PC-3 (cell line): Measurements from ENCODE around the gene WIPF1. TPM values are rescaled to one million over a fixed set of nuclear protein-coding genes. Genes with fewer than 3 reads are reported as not detected.

ENCODE experiments used
- ATAC-seq: fragments of 200-7000 bp; cut with Tn5 transposase; 2 replicates; pipeline ENCODE4 v1.9.1; 2020; ENCODE audit warnings: mild to moderate bottlenecking, moderate library complexity
- BruUV-seq: library from RNA; stranded (reverse); fragments of 400-500 nt; replicated peaks from 2 replicates; lab custom pipeline; 2021; lab: Mats Ljungman, UMichigan
- CTCF ChIA-PET: fragments of 300-600 bp; sonication (Branson Sonifier 250); formaldehyde crosslinking; loops from one replicate; lab custom pipeline; 2022; ENCODE audit warnings: antibody characterized with exemption; lab: Charles Lee
- POLR2A ChIA-PET: fragments of 300-600 bp; sonication (Branson Sonifier 250); formaldehyde crosslinking; loops from one replicate; lab custom pipeline; 2022; ENCODE audit warnings: antibody characterized with exemption; ENCODE audit not compliant: unreplicated experiment; lab: Charles Lee
- DNase-seq: peaks from one replicate; pipeline ENCODE4 v3.0.0-alpha.2; 2015
- H2AFZ ChIP-seq: fragments of 300-600 bp; sonication (generic); 2 replicates; pipeline ENCODE4 v1.6.0; 2016; ENCODE audit warnings: antibody characterized with exemption, low read length
- H3F3A ChIP-seq: fragments of 300-600 bp; sonication (generic); one replicate; pipeline ENCODE4 v1.6.0; 2017; ENCODE audit warnings: antibody characterized with exemption, low read length, control low read depth, mild to moderate bottlenecking; ENCODE audit not compliant: unreplicated experiment
- H3K27ac ChIP-seq: fragments of 300-600 bp; sonication (generic); 2 replicates; pipeline ENCODE4 v1.5.1; 2016; ENCODE audit warnings: mild to moderate bottlenecking, low read length
- H3K27me3 ChIP-seq: fragments of 300-600 bp; sonication (generic); 2 replicates; pipeline ENCODE4 v1.6.1; 2016; ENCODE audit warnings: low read length, mixed read lengths
- H3K36me3 ChIP-seq: fragments of 300-600 bp; sonication (generic); 2 replicates; pipeline ENCODE4 v1.6.1; 2016; ENCODE audit warnings: low read depth, mixed run types, low read length, mixed read lengths
- H3K4me1 ChIP-seq: fragments of 300-600 bp; sonication (generic); 2 replicates; pipeline ENCODE4 v1.5.1; 2016; ENCODE audit warnings: low read length; ENCODE audit not compliant: insufficient read depth
- H3K4me2 ChIP-seq: fragments of 300-600 bp; sonication (generic); 2 replicates; pipeline ENCODE4 v1.6.0; 2016; ENCODE audit warnings: low read length
- H3K4me3 ChIP-seq: fragments of 300-600 bp; sonication (generic); 2 replicates; pipeline ENCODE4 v1.5.1; 2016; ENCODE audit warnings: mild to moderate bottlenecking, low read length, mixed read lengths
- H3K79me2 ChIP-seq: fragments of 300-600 bp; sonication (generic); 2 replicates; pipeline ENCODE4 v1.6.1; 2017; ENCODE audit warnings: low read length, mixed read lengths
- H3K9ac ChIP-seq: fragments of 300-600 bp; sonication (generic); 2 replicates; pipeline ENCODE4 v1.6.0; 2016; ENCODE audit warnings: mild to moderate bottlenecking, low read length
- H3K9me2 ChIP-seq: fragments of 300-600 bp; sonication (generic); replicated peaks from 2 replicates; pipeline ENCODE4 v1.6.1; 2016; ENCODE audit warnings: mixed run types, low read length, mixed read lengths
- H3K9me3 ChIP-seq: fragments of 300-600 bp; sonication (generic); 2 replicates; pipeline ENCODE4 v1.6.1; 2016; ENCODE audit warnings: low read length, mixed read lengths
- H4K20me1 ChIP-seq: fragments of 300-600 bp; sonication (generic); 2 replicates; pipeline ENCODE4 v1.6.1; 2016; ENCODE audit warnings: low read length, mixed read lengths
- EZH2 ChIP-seq: fragments of 300-600 bp; sonication (generic); IDR thresholded peaks from one replicate; pipeline ENCODE4 v1.6.1; 2017; ENCODE audit warnings: antibody characterized with exemption, mild to moderate bottlenecking, low read length; ENCODE audit not compliant: unreplicated experiment
- EZH2phosphoT487 ChIP-seq: fragments of 300-600 bp; sonication (generic); IDR thresholded peaks from 2 replicates; pipeline ENCODE4 v1.6.1; 2018; ENCODE audit warnings: mild to moderate bottlenecking, antibody characterized with exemption, low read length, borderline replicate concordance
- intact Hi-C: fragments of 100-400 bp; cut with micrococcal nuclease; formaldehyde crosslinking; loops from 2 replicates; pipeline ENCODE4 v1.9.0; 2023
- total RNA-seq: library from RNA; depleted of rRNA; stranded (reverse); fragments of >200 nt; gene quantifications from 2 replicates; pipeline ENCODE4 v1.2.3, GENCODE V29; 2014
- TF ChIP-seq, protein P1 (sequence below): fragments of 300-600 bp; sonication (generic); conservative IDR thresholded peaks from 2 replicates; pipeline ENCODE4 v1.5.1; 2017; ENCODE audit warnings: antibody characterized with exemption, low read depth, mild to moderate bottlenecking, low read length

WIPF1 gene
- total RNA-seq, 1 experiment from 2014 or later, result 0.29 TPM

- Histone ChIP-seq H3K9me3 (no peaks in the 10 kb centered on the region), H3K4me2 (no peak overlapping the region), H4K20me1 (no peaks in the 10 kb centered on the region), H3K4me3 (no peak overlapping the region), H3K27ac (no peak overlapping the region), H3K4me1 (no peaks in the 10 kb centered on the region), H3K9ac (no peak overlapping the region), H3F3A (no peaks in the 10 kb centered on the region), H2AFZ (no peak overlapping the region), H3K27me3 (no peaks in the 10 kb centered on the region), H3K9me2 (no peaks in the 10 kb centered on the region), H3K36me3 (no peaks in the 10 kb centered on the region), H3K79me2 (no peaks in the 10 kb centered on the region)
- TF ChIP-seq, protein P1, sequence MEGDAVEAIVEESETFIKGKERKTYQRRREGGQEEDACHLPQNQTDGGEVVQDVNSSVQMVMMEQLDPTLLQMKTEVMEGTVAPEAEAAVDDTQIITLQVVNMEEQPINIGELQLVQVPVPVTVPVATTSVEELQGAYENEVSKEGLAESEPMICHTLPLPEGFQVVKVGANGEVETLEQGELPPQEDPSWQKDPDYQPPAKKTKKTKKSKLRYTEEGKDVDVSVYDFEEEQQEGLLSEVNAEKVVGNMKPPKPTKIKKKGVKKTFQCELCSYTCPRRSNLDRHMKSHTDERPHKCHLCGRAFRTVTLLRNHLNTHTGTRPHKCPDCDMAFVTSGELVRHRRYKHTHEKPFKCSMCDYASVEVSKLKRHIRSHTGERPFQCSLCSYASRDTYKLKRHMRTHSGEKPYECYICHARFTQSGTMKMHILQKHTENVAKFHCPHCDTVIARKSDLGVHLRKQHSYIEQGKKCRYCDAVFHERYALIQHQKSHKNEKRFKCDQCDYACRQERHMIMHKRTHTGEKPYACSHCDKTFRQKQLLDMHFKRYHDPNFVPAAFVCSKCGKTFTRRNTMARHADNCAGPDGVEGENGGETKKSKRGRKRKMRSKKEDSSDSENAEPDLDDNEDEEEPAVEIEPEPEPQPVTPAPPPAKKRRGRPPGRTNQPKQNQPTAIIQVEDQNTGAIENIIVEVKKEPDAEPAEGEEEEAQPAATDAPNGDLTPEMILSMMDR, result no peak
- TF ChIP-seq EZH2phosphoT487 (no peak), EZH2 (no peak)
- DNase-seq (no peak), ATAC-seq (no peak)
- intact Hi-C loops, result no loop called here
- ChIA-PET CTCF (no interaction called here), POLR2A (no interaction called here)
- no TSS peak for BruUV-seq
These were observed 25.8 kb downstream of the WIPF1 start for GRCh38 chr2:174571669-174572323.

GRCh38 chr2:174570318-174570958 lies 27.2 kb downstream of the WIPF1 start:
- no peaks in the 10 kb centered on the region for H3K79me2 ChIP-seq
- no peaks in the 10 kb centered on the region for H3K27me3 ChIP-seq
- H3K9me2 ChIP-seq, result no peaks in the 10 kb centered on the region
- H3K4me1 ChIP-seq, result no peaks in the 10 kb centered on the region
- H3K9me3 ChIP-seq, result no peaks in the 10 kb centered on the region
- CTCF ChIA-PET, result no interaction called here
- POLR2A ChIA-PET, result no interaction called here
- H3K4me3 ChIP-seq, result no peak overlapping the region
- H3K36me3 ChIP-seq, result no peaks in the 10 kb centered on the region
- no peak overlapping the region for H2AFZ ChIP-seq
- BruUV-seq, result no TSS peak
- peak; percentile 13 for DNase-seq
- no peak overlapping the region for H3K4me2 ChIP-seq
- no peaks in the 10 kb centered on the region for H4K20me1 ChIP-seq
- no peaks in the 10 kb centered on the region for H3F3A ChIP-seq
- intact Hi-C loops, result no loop called here
- no peak overlapping the region for H3K27ac ChIP-seq
- ATAC-seq, result no peak
- no peak for TF ChIP-seq EZH2
- TF ChIP-seq, protein P1, result no peak
- no peak for TF ChIP-seq EZH2phosphoT487
- H3K9ac ChIP-seq, result no peak overlapping the region

DNA sequence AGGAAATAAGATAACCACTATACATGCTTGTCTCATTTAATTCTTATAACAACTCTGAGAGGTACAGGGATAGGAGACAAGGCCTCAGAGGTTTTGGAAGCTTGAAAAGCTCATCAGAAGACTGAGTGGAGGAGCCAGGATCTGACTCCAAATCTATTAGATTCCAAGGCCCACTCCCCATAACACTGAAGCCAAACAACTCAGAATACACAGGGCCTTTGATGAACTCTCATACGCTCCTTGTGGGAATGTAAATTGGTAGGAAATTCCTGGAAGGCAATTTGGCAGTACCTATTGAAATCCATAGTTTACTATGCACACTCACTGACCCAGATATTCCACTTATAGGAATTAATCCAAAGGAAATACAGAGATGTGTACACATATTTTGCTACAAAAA lies 27.9 kb downstream of the WIPF1 start:
- DNase-seq (no peak), ATAC-seq (no peak)
- intact Hi-C loops, result no loop called here
- no peaks in the 10 kb centered on the region for H3K36me3 ChIP-seq
- no peak overlapping the region for H3K4me3 ChIP-seq
- ChIA-PET POLR2A (no interaction called here), CTCF (no interaction called here)
- no peaks in the 10 kb centered on the region for H4K20me1 ChIP-seq
- no TSS peak for BruUV-seq
- H3K9me3 ChIP-seq, result no peaks in the 10 kb centered on the region
- H2AFZ ChIP-seq, result no peak overlapping the region
- H3K9me2 ChIP-seq, result no peaks in the 10 kb centered on the region
- H3K79me2 ChIP-seq, result no peaks in the 10 kb centered on the region
- TF ChIP-seq EZH2phosphoT487 (no peak), EZH2 (no peak)
- TF ChIP-seq, protein P1, result no peak
- H3K27me3 ChIP-seq, result no peaks in the 10 kb centered on the region
- H3K4me1 ChIP-seq, result no peaks in the 10 kb centered on the region
- H3K4me2 ChIP-seq, result no peak overlapping the region
- H3F3A ChIP-seq, result no peaks in the 10 kb centered on the region
- no peak overlapping the region for H3K9ac ChIP-seq
- no peak overlapping the region for H3K27ac ChIP-seq
